ENCODE measurements around the gene SMARCA2.

SMARCA2 gene

GRCh38 chr9:2032234-2032633 lies 17.1 kb downstream of the SMARCA2 start:
- no peak for FAIRE-seq
- no peak for DNase-seq (ENCODE audit: extremely low spot score, insufficient read length, low read depth)

GRCh38 chr9:2036844-2037243 lies 21.7 kb downstream of the SMARCA2 start:
- no peak for DNase-seq (ENCODE audit: extremely low spot score, insufficient read length, low read depth)
- FAIRE-seq = no peak

GRCh38 chr9:2039294-2040180 lies 24.4 kb downstream of the SMARCA2 start:
- no peak for DNase-seq (ENCODE audit: extremely low spot score, insufficient read length, low read depth)
- no peak for FAIRE-seq

- FAIRE-seq (no peak), DNase-seq (ENCODE audit: extremely low spot score, insufficient read length, low read depth) (no peak)
These were observed 25.7 kb downstream of the SMARCA2 start for GRCh38 chr9:2040828-2041227.

GRCh38 chr9:2041736-2042135 lies 26.6 kb downstream of the SMARCA2 start:
- DNase-seq (ENCODE audit: extremely low spot score, insufficient read length, low read depth) = no peak
- FAIRE-seq = no peak

GRCh38 chr9:2043243-2043642 lies 28.1 kb downstream of the SMARCA2 start:
- DNase-seq (ENCODE audit: extremely low spot score, insufficient read length, low read depth) (no peak), FAIRE-seq (peak; percentile 69)

GRCh38 chr9:2043881-2044462 lies 28.8 kb downstream of the SMARCA2 start:
- FAIRE-seq (peak; percentile 47), DNase-seq (ENCODE audit: extremely low spot score, insufficient read length, low read depth) (no peak)

- DNase-seq (ENCODE audit: extremely low spot score, insufficient read length, low read depth) (no peak), FAIRE-seq (no peak)
These were observed 32.1 kb downstream of the SMARCA2 start for GRCh38 chr9:2047144-2047671.

- DNase-seq (ENCODE audit: extremely low spot score, insufficient read length, low read depth) (no peak), FAIRE-seq (no peak)
These were observed 32.8 kb downstream of the SMARCA2 start for GRCh38 chr9:2047916-2048315.

GRCh38 chr9:2050236-2050635 lies 35.1 kb downstream of the SMARCA2 start:
- no peak for FAIRE-seq

GRCh38 chr9:2053883-2054845 lies 39.0 kb downstream of the SMARCA2 start:
- FAIRE-seq (peak; percentile 97), DNase-seq (ENCODE audit: extremely low spot score, insufficient read length, low read depth) (peak; percentile 26)

More at GRCh38 chr9:2050236-2050635, 35.1 kb downstream of the SMARCA2 start:
- no peak for DNase-seq (ENCODE audit: extremely low spot score, insufficient read length, low read depth)

- FAIRE-seq = peak; percentile 67
- no peak for DNase-seq (ENCODE audit: extremely low spot score, insufficient read length, low read depth)
These were observed 40.1 kb downstream of the SMARCA2 start for GRCh38 chr9:2055203-2055658.

GRCh38 chr9:2059274-2059929 lies 44.3 kb downstream of the SMARCA2 start:
- DNase-seq (ENCODE audit: extremely low spot score, insufficient read length, low read depth) (no peak), FAIRE-seq (no peak)

- FAIRE-seq (no peak), DNase-seq (ENCODE audit: extremely low spot score, insufficient read length, low read depth) (no peak)
These were observed 45.3 kb downstream of the SMARCA2 start for GRCh38 chr9:2060424-2060823.

GRCh38 chr9:2065704-2066103 lies 50.6 kb downstream of the SMARCA2 start:
- DNase-seq (ENCODE audit: extremely low spot score, insufficient read length, low read depth) (no peak), FAIRE-seq (no peak)

GRCh38 chr9:2066312-2067273 lies 51.4 kb downstream of the SMARCA2 start:
- no peak for DNase-seq (ENCODE audit: extremely low spot score, insufficient read length, low read depth)
- FAIRE-seq = no peak

- no peak for DNase-seq (ENCODE audit: extremely low spot score, insufficient read length, low read depth)
- FAIRE-seq = peak; percentile 83
These were observed 57.7 kb downstream of the SMARCA2 start for GRCh38 chr9:2072752-2073405.

- no peak for DNase-seq (ENCODE audit: extremely low spot score, insufficient read length, low read depth)
- no peak for FAIRE-seq
These were observed 67.6 kb downstream of the SMARCA2 start for GRCh38 chr9:2082772-2083171.
